ENCODE results near the gene PPP1R12C. TPM values are rescaled to one million over a fixed set of nuclear protein-coding genes. Genes with fewer than 3 reads are reported as not detected.

The PPP1R12C gene
- total RNA-seq, 1 experiment from 2014 or later, result 136 TPM

GRCh38 chr19:55092423-55093318, 24.8 kb downstream of the PPP1R12C start:
- no peaks in the 10 kb centered on the region for H3K9me2 ChIP-seq (replicated peaks; ENCODE audit: low read length)
- H3K27me3 ChIP-seq (ENCODE audit: low read length), result no peaks in the 10 kb centered on the region
- no peak overlapping the region for H2AFZ ChIP-seq (ENCODE audit: low read length)
- H3F3A ChIP-seq (ENCODE audit: low read length, unreplicated experiment), result no peaks in the 10 kb centered on the region
- H3K9me3 ChIP-seq (ENCODE audit: low read length), result no peaks in the 10 kb centered on the region
- CTCF ChIA-PET, result no interaction called here
- BruUV-seq (replicated peaks), result no TSS peak
- H4K20me1 ChIP-seq (ENCODE audit: low read length), result no peaks in the 10 kb centered on the region
- H3K79me2 ChIP-seq (ENCODE audit: low read length), result no peaks in the 10 kb centered on the region
- intact Hi-C loops (cut with micrococcal nuclease), result no loop called here
- H3K4me1 ChIP-seq (ENCODE audit: insufficient read depth, low read length), result no peaks in the 10 kb centered on the region
- H3K4me2 ChIP-seq (ENCODE audit: low read length), result no peak overlapping the region
- no peak for TF ChIP-seq EZH2 (IDR thresholded peaks at IDR 0.05; ENCODE audit: low read length, unreplicated experiment)
- no peak overlapping the region for H3K9ac ChIP-seq (ENCODE audit: low read length)
- DNase-seq (no peak), ATAC-seq (no peak)
- POLR2A ChIA-PET (ENCODE audit: unreplicated experiment), result no interaction called here
- H3K27ac ChIP-seq (ENCODE audit: low read length), result no peak overlapping the region
- H3K36me3 ChIP-seq (ENCODE audit: low read depth, low read length), result peaks cover 13% of the 10 kb centered on the region; the same call in 1 of the 2 replicates
- no peak overlapping the region for H3K4me3 ChIP-seq (ENCODE audit: low read length)

- peaks cover 19% of the 10 kb centered on the region; the same call in 1 of the 2 replicates for H3K36me3 ChIP-seq (ENCODE audit: low read depth, low read length)
- ChIA-PET CTCF (no interaction called here), POLR2A (ENCODE audit: unreplicated experiment) (no interaction called here)
- no peak for DNase-seq
- no peak for ATAC-seq
- H3K27me3 ChIP-seq (ENCODE audit: low read length), result no peaks in the 10 kb centered on the region
- no peaks in the 10 kb centered on the region for H3K4me1 ChIP-seq (ENCODE audit: insufficient read depth, low read length)
- intact Hi-C loops (cut with micrococcal nuclease), result no loop called here
- no peak overlapping the region for H3K4me3 ChIP-seq (ENCODE audit: low read length)
- no TSS peak for BruUV-seq (replicated peaks)
- H3K9ac ChIP-seq (ENCODE audit: low read length), result no peak overlapping the region
- no peaks in the 10 kb centered on the region for H3K79me2 ChIP-seq (ENCODE audit: low read length)
- H4K20me1 ChIP-seq (ENCODE audit: low read length), result no peaks in the 10 kb centered on the region
- H2AFZ ChIP-seq (ENCODE audit: low read length), result no peak overlapping the region
- no peak overlapping the region for H3K4me2 ChIP-seq (ENCODE audit: low read length)
- H3K9me3 ChIP-seq (ENCODE audit: low read length), result no peaks in the 10 kb centered on the region
- no peak overlapping the region for H3K27ac ChIP-seq (ENCODE audit: low read length)
- no peaks in the 10 kb centered on the region for H3K9me2 ChIP-seq (replicated peaks; ENCODE audit: low read length)
- no peaks in the 10 kb centered on the region for H3F3A ChIP-seq (ENCODE audit: low read length, unreplicated experiment)
- TF ChIP-seq CTCF (conservative IDR thresholded peaks at IDR 0.05; ENCODE audit: low read depth, low read length), result no peak
- no peak for TF ChIP-seq EZH2 (IDR thresholded peaks at IDR 0.05; ENCODE audit: low read length, unreplicated experiment)
- no peak for TF ChIP-seq EZH2phosphoT487 (IDR thresholded peaks at IDR 0.05; ENCODE audit: borderline replicate concordance, low read length)
Observed at GRCh38 chr19:55091955-55092354, 25.5 kb downstream of the PPP1R12C start.

GRCh38 chr19:55091126-55091910, 26.1 kb downstream of the PPP1R12C start:
- H3K27ac ChIP-seq (ENCODE audit: low read length), result no peak overlapping the region
- no peaks in the 10 kb centered on the region for H4K20me1 ChIP-seq (ENCODE audit: low read length)
- H3K4me3 ChIP-seq (ENCODE audit: low read length), result no peak overlapping the region
- BruUV-seq (replicated peaks), result TSS peak; percentile 71
- intact Hi-C loops (cut with micrococcal nuclease), result no loop called here
- H3K9ac ChIP-seq (ENCODE audit: low read length), result no peak overlapping the region
- H3K27me3 ChIP-seq (ENCODE audit: low read length), result no peaks in the 10 kb centered on the region
- no peak for TF ChIP-seq EZH2 (IDR thresholded peaks at IDR 0.05; ENCODE audit: low read length, unreplicated experiment)
- TF ChIP-seq CTCF (conservative IDR thresholded peaks at IDR 0.05; ENCODE audit: low read depth, low read length), result no peak
- no peak for TF ChIP-seq EZH2phosphoT487 (IDR thresholded peaks at IDR 0.05; ENCODE audit: borderline replicate concordance, low read length)
- H3K4me2 ChIP-seq (ENCODE audit: low read length), result no peak overlapping the region
- POLR2A ChIA-PET (ENCODE audit: unreplicated experiment), result no interaction called here
- no peaks in the 10 kb centered on the region for H3K4me1 ChIP-seq (ENCODE audit: insufficient read depth, low read length)
- no peaks in the 10 kb centered on the region for H3K79me2 ChIP-seq (ENCODE audit: low read length)
- H3K9me3 ChIP-seq (ENCODE audit: low read length), result no peaks in the 10 kb centered on the region
- H3F3A ChIP-seq (ENCODE audit: low read length, unreplicated experiment), result no peaks in the 10 kb centered on the region
- ATAC-seq, result no peak
- no peak overlapping the region for H2AFZ ChIP-seq (ENCODE audit: low read length)
- H3K9me2 ChIP-seq (replicated peaks; ENCODE audit: low read length), result no peaks in the 10 kb centered on the region
- DNase-seq, result no peak
- peaks cover 19% of the 10 kb centered on the region; the same call in 1 of the 2 replicates for H3K36me3 ChIP-seq (ENCODE audit: low read depth, low read length)
- CTCF ChIA-PET, result no interaction called here
